ENCODE results near the gene FBXO42.

DNA sequence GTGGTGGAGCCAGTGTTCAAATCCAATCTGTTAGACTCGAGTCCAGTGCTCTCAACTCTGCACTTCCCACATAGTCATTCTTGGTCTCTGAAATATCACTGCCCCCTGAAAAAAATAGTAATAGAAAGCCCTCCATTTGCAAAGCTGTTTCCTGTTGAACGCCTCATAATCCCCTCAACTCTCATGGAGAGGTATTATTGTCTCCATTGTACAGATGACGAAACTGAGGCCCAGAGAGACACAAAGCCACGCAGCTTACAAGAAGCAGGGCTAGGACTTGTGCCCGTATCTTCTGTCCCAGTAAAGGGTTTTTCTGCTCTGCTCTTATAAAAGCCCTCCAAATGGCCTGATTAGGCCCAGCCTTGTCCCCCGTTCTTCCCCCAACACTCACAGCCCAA is 133.6 kb downstream of the FBXO42 start:
- TF ChIP-seq POLR2AphosphoS5 (IDR thresholded peaks at IDR 0.05; ENCODE audit: borderline replicate concordance, low read depth, low read length): no peak
- TF ChIP-seq EZH2 (IDR thresholded peaks at IDR 0.05): no peak
